ENCODE measurements around the gene CATSPERB. TPM values are rescaled to one million over a fixed set of nuclear protein-coding genes. Genes with fewer than 3 reads are reported as not detected.
"Not testable (repeated sequence)": the region's sequence is repeated elsewhere in the genome, so short reads cannot be mapped to it uniquely, and the experiment has no call there.

The CATSPERB gene
- total RNA-seq, 1 donor from 2014 or later: 4.1 TPM

DNA sequence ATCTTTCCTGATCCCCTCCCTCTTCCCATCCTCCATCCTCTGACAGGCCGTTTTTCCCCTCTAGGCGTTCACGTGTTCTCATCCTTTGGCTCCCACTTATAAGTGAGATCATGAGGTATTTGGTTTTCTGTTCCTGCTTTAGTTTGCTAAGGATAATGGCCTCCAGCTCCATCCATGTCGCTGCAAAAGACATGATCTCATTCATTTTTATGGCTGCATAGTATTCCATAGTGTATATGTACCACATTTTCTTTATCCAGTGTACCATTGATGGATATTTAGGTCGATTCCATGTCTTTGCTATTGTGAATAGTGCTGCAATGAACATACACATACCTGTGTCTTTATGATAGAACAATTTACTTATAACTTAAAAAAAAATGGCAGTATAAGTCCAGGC, 197.8 kb downstream of the CATSPERB start:
- DNase-seq (ENCODE audit: low spot score in 2 of 2); FAIRE-seq: not testable (repeated sequence)

DNA sequence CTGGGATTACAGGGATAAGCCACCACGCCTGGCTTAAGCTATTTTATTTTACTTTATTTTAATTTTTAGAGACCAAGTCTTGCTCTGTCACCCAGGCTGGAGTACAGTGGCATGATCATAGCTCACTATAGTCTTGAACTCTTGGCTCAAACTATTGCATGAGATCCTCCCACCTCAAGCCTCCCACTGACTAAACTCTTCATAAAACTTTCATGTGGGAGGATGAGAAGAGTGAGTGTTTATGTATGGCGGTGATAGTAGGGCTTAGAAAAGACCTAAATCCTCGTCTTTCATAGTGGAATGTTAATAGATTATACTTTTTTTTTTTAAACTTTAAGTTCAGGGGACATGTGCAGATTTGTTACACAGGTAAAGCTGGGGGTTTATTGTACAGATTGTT, 198.3 kb downstream of the CATSPERB start:
- DNase-seq (ENCODE audit: low spot score in 2 of 2) (no peak), FAIRE-seq (no peak)

Small RNAs within 50 kb of the gene (small RNA-seq; reads per million reads assigned to genes)
- gene AL133373.1 (not detected), gene POLR3GP1 (not detected), gene RF00012 (not detected)

Other genes starting within 250 kb of the CATSPERB start
- gene PPP4R3A, start 221.8 kb downstream of the CATSPERB start, total RNA-seq: 119 TPM
- 5.7 TPM for gene TC2N, start 135.4 kb upstream of the CATSPERB start, total RNA-seq
- 1.6 TPM for gene FBLN5, start 215.6 kb upstream of the CATSPERB start, total RNA-seq